Neutrophil (primary cell): Measurements from ENCODE around the gene KLHDC8A.

ENCODE experiments used
- H3K27ac ChIP-seq: fragments of 200-600 bp; sonication (generic); 2 replicates; pipeline ENCODE4 v1.5.1; 2016; ENCODE audit warnings: mild to moderate bottlenecking, moderate library complexity
- H3K27me3 ChIP-seq: fragments of 200-600 bp; sonication (generic); 2 replicates; pipeline ENCODE4 v1.6.0; 2016; ENCODE audit warnings: mild to moderate bottlenecking
- H3K36me3 ChIP-seq: fragments of 200-600 bp; sonication (generic); 2 replicates; pipeline ENCODE4 v1.5.1; 2017
- H3K4me1 ChIP-seq, 2 experiments: fragments of 200-600 bp in 1 of 2; sonication (generic) in 1 of 2; 1 replicate in 1 of 2; 2 replicates in 1 of 2; pipeline versions ENCODE4 v1.5.1 to v1.6.1; 2013 to 2016; ENCODE audit warnings: low read depth in 1 of 2, low read length in 1 of 2, mild to moderate bottlenecking in 1 of 2, moderate library complexity in 1 of 2; ENCODE audit not compliant: control insufficient read depth in 1 of 2, insufficient read depth in 1 of 2
- H3K4me3 ChIP-seq, 2 experiments: fragments of 200-600 bp in 1 of 2; sonication (generic) in 1 of 2; 1 replicate in 1 of 2; 2 replicates in 1 of 2; pipeline ENCODE4 v1.5.1; 2013 to 2016; ENCODE audit warnings: low read depth in 1 of 2, low read length in 1 of 2, mild to moderate bottlenecking in 1 of 2, moderate library complexity in 1 of 2
- H3K9me3 ChIP-seq: fragments of 200-600 bp; sonication (generic); 2 replicates; pipeline ENCODE4 v1.5.1; 2016
- TF ChIP-seq, protein P1 (sequence below): fragments of 200-600 bp; sonication (generic); IDR thresholded peaks from 2 replicates; pipeline ENCODE4 v1.5.1; 2016; ENCODE audit warnings: antibody characterized with exemption

Gene KLHDC8A

DNA sequence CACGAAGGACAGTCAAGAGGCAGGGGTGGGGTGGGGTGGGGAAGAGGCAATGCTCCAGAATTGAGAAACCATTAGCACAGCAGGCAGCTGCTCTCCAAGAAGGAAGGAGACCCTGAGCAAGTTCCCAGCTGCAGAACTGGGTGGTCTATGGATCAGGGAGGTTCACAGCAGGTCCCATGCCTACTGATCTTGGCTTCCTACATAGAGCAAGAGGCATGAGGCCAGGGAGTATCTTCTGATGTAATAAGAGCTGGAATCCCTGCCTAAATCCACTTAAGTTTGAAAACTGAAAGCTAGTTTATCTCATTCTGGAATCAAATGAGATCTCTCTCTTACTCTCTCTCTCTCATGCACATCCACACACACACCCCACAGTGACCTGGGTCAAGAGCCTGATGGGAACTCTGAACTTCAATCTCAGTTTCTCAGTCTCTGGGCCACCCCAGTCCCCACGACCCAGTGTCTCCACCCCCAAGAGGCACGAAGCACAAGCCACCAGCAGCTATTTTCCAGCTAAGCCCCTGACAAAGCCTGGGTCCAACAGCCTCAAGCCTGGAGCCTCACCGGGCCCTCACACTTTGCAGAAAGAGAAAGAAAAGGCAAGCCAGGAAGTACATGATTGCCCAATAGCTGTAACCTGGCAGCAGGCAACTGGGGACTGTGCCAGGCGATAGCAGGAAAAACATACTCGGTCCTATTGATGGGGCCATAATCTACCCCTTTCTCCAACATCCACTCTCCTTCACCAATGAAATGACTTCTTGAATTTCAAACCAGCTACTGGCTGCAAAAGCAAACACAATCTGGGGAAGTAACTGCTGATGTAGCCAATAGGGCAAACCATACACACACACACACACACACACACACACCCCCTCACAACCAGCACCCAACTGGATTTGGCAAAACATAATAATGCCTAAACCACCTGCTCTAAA, 37.4 kb downstream of the KLHDC8A start:
- TF ChIP-seq, protein P1, sequence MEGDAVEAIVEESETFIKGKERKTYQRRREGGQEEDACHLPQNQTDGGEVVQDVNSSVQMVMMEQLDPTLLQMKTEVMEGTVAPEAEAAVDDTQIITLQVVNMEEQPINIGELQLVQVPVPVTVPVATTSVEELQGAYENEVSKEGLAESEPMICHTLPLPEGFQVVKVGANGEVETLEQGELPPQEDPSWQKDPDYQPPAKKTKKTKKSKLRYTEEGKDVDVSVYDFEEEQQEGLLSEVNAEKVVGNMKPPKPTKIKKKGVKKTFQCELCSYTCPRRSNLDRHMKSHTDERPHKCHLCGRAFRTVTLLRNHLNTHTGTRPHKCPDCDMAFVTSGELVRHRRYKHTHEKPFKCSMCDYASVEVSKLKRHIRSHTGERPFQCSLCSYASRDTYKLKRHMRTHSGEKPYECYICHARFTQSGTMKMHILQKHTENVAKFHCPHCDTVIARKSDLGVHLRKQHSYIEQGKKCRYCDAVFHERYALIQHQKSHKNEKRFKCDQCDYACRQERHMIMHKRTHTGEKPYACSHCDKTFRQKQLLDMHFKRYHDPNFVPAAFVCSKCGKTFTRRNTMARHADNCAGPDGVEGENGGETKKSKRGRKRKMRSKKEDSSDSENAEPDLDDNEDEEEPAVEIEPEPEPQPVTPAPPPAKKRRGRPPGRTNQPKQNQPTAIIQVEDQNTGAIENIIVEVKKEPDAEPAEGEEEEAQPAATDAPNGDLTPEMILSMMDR = no peak
- no peaks in the 10 kb centered on the region for H3K27me3 ChIP-seq
- peak overlapping the region; percentile 98 for H3K27ac ChIP-seq
- peaks cover 54 to 69% of the 10 kb centered on the region in 2 experiments for H3K4me1 ChIP-seq
- peak overlapping the region; percentile 98 to 99 for H3K4me3 ChIP-seq
- no peaks in the 10 kb centered on the region for H3K9me3 ChIP-seq
- H3K36me3 ChIP-seq = peaks cover 39% of the 10 kb centered on the region

DNA sequence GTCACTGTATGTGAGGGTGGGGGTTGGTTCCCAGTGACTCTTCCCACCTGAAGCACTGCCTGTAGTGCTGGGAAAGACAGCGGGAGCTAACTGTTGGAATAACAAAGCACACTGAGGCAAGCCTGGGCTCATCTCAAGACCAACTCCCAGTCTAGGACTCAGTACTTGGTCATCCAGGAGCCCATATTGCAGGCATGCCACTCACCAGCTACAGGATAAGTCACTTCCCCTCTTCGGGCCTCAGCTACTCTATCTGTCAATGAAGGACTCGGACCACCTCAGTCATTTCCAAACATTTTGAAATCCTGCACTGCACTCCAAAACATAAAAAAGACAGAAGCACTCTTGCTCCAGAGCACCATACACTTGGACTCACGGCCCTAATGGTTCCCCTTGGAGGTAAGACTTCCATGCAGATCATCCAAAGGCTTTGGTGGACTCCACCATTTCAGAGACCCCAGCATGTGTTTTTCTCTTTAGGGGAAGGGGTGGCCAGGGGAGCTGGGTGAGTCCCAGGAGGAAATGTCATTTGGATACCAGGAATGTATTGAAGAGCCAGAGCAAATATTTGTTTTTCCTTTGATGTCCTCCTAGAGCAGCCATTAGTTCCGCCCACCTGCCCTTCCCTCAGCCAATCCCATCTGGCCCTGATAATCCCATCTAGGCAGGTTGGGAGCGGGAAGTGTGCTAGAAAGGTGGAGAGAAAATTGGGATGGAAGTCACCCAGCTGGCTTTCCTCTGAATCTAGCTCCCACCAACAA, 38.3 kb downstream of the KLHDC8A start:
- no peaks in the 10 kb centered on the region for H3K27me3 ChIP-seq
- H3K9me3 ChIP-seq = no peaks in the 10 kb centered on the region
- peaks cover 39% of the 10 kb centered on the region for H3K36me3 ChIP-seq
- TF ChIP-seq, protein P1 = no peak
- H3K4me1 ChIP-seq = peaks cover 63 to 78% of the 10 kb centered on the region in 2 experiments
- peak overlapping the region; percentile 98 to 99 for H3K4me3 ChIP-seq
- peak overlapping the region; percentile 98 for H3K27ac ChIP-seq

DNA sequence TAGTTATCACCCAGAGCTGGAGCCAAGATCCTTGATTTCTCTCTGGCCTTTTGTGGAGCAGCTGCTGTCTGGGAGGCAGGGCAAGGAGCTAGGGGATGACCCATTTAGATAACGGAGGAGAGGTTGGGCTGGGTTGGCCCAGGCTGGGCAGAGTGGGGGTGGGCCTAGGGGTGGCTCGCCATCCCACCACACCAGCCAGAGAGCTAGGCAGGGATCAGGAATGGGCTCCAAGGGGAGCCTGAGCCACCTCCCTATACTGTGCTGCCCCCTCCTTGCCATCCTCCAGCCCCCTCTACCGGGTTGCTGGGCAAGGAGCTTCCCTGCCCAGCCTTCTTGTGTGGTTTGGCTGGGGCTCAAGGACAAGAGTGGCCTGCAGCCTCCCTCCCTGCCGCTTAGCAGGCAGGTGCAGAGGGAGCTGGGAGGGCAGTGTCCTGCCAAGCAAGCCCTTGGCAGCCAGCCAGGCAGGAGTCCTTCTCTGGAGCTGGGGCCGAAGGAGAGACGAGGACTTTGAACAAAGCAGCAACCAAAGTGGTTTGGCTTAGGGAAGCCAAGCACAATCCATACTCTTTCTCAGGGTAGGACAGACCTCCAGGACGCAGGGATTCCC, 39.3 kb downstream of the KLHDC8A start:
- Histone ChIP-seq H3K9me3 (no peaks in the 10 kb centered on the region), H3K4me1 (peaks cover 73 to 88% of the 10 kb centered on the region in 2 experiments), H3K27ac (peak overlapping the region; percentile 98), H3K36me3 (peaks cover 40% of the 10 kb centered on the region), H3K27me3 (no peaks in the 10 kb centered on the region), H3K4me3 (peak overlapping the region; percentile 98 to 99)
- TF ChIP-seq, protein P1 = no peak

DNA sequence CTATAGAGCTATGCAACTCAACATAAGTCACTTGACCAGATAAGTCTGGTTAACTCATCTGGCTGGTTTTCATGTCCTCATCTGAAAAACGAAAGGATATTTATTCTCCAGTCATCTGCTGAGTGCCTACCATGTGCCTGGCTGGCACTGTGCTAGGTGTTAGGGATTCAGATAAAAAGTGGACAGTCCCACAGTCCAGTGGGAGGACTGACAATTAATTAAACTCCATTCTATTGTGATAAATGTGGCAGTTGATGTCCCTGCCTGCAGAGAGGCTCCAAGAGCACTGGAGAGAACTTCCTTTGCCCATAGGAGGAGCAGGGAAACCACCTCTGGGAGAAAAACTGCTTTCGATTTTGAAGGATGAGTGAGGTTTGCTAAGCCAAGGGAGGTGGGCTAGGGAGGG, 40.6 kb downstream of the KLHDC8A start:
- H3K9me3 ChIP-seq = no peaks in the 10 kb centered on the region
- TF ChIP-seq, protein P1 = no peak
- H3K27ac ChIP-seq = peak overlapping the region; percentile 98
- peak overlapping the region; percentile 7 to 98 for H3K4me3 ChIP-seq
- H3K36me3 ChIP-seq = peaks cover 52% of the 10 kb centered on the region
- peaks cover 78 to 94% of the 10 kb centered on the region in 2 experiments for H3K4me1 ChIP-seq
- H3K27me3 ChIP-seq = no peaks in the 10 kb centered on the region

DNA sequence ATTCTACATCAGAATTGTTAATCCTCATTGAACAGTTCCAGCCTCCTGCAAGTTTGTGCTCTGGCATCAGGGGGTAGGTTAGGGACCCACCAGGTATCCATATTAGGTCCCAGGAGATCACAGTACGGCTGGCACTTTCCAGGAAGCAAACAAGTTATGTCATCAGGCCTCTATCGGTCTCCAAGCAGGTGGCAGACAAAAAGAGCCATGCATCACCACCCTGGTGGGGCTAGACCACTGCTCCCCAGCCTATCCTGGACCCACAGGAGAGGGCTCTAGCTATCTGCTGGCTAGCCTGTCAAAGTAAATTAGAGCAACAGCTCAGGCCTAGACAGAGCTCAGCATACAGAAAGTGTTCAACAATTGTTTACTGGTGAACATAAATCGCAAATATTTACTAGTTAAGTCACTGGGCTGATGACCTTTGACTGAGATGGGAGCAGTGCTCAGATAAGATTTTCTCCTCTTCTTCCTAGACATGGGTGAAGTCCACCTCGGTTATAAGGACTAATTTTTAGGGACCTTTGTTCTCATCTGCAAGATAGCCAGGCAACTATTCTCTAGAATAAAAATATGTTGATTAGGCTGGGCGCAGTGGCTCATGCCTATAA, 41.6 kb downstream of the KLHDC8A start:
- TF ChIP-seq, protein P1 = no peak
- Histone ChIP-seq H3K36me3 (peaks cover 62% of the 10 kb centered on the region), H3K4me1 (peaks cover 87 to 98% of the 10 kb centered on the region in 2 experiments), H3K27me3 (no peaks in the 10 kb centered on the region), H3K4me3 (peak overlapping the region; percentile 63 to 98), H3K27ac (peak overlapping the region; percentile 98), H3K9me3 (peaks cover 7% of the 10 kb centered on the region)
